ENCODE measurements around the gene ERN1.

Gene ERN1

DNA sequence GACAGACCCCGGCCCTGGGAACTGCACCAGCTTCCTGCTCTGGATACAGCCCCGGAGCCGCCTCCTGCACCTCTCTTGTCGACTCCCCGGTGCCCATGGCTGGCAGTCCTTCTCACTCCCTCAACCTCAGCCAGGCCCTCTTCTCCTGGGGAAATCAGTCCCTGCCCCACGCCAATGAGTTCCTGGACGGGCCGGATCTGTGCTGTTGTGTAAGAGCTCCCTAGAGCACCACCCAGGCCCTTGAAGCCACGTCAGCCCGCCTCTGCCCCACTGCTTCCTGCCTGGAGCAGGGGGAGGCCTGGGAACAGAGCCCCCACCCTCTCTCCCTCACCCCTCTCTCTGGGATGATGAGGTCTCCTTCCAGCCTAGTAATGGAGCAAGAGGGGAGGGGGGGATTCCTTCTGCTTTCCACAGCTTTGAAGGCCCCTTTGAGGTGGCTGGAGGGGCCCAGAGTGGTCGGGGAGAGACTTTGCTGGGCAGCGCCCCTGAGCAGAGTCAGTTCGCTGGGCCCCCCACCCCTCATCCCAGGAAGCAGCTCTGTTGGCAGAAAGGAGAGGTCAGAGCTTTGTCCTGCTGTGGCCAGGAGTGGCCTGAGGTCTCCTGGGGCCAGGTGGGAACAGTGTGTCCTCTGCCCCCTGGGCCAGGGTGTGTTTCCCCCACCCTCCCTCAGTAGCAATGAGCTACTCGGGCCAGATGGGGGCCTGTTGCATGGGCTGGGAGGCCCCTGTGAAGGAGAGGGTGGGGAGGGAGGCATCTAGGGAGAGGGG is 128.0 kb downstream of the ERN1 start:
- no peak for DNase-seq

- DNase-seq: no peak
These were observed 128.8 kb downstream of the ERN1 start for GRCh38 chr17:64001091-64001579.

DNA sequence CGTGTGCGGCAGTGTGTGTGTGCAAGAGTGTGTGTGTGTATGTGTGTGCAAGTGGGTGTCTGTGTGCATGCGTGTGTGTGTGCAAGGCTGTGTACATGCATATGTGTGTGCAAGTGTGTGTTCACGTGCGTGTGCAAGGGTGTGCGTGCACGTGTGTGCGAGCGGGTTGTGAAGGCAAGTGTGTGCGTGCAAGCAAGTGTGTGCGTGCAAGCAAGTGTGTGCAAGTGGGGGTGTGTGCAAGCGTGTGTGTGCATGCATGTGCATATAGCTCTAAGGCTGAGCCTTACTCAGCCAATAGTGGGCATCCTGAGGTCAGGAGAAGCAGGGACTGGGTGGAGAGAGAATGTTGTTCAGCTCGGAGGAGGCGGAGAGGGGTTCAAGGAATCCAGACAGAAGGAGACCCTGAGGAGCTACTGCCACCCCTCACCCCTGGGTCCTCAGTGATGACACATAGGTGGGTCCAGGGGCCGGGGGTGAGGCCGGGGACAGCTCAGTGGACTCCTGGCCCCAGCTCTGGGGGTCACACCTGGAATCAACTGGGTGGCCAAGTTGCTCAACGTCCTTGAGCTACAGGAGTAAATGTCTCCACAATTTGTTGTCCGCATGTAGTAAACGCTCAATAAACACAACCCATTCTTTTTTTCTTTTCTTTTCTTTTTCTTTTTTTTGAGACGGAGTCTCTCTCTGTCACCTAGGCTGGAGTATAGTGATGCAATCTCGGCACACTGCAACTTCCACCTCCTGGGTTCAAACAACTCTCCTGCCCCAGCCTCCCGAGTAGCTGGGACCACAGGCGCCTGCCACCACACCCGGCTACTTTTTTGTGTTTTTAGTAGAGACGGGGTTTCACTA is 130.0 kb downstream of the ERN1 start:
- peak; percentile 15 for DNase-seq

DNA sequence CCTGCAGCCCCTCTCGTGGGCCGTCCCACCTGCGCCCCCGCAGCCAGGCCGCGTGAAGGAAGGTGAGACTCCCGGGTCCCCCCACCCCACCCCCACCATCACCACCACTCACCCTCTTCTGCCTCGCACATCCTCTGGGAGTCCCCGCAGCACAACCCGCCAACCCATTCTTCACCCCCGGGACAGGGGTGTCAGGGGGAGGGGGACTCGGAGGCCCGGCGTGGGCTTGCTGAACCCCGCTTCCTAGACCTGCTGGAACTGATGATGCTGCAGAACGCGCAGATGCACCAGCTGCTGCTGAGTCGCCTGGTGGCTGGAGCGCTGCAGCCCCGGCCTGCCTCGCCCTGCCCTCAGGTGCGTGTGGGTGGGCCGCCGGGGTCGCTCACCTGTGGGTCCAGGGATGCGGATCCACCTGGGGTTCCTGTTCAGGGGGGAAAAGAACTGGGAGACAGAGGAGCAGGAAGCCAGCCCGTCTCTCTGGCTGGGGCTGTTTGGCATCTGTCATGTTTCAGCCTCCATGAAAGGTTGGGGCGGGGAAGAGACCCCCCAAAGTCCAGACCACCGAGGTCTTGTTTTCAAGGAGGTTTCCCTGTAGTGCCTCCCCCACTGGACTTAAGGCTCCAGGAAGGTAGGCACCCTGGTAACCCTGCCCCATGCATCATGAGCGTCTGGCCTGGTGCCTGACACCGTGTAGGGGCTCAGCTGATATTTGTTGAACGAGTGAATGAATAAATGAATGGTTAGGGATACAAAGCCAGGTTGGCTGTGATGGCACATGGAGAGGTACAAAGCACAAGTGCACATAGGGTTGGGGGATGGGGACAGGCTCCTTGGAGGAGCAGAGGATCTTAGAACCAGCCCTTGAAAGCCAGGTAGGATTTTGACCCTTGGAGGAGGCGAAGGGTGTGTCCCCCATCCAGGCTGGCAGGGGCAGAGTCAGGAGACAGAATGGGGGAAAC is 130.9 kb downstream of the ERN1 start:
- peak; percentile 17 for DNase-seq

DNA sequence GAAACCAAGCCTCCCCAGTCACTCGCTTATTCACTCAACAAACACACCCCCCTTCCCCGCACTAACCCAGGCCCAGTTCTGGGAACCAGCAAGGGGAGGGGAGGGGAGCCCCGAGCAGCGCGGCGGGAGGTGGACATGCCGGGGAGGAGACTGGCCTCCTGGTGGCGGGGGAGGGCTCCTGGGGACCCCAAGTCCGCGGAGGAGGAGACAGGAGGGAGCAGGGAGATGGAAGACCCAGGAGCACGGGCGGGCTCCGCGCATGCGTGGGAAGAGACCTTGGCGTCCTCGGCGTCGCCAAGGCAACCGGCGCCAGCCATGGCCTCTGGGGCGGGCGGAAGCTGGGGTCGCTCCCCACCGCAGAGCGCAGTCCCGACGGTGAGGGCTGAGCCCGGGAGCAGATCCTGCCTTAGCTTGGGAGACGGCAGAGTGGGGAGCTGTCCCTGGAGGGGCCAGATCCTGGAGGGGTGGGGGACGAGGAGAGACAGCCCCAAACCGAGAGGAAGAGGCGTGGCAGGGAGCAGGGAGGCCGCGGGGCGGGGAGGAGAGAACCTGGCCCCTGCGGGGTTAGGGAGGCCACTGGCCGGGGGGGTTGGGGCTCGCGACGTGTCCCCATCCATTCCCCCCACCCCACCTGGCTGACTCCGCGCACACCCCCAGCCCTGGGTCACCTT is 131.8 kb downstream of the ERN1 start, which contains the start of gene PRR29:
Gene PRR29, plus strand, starts transcription at position 302 of the 671 bp plus-strand sequence. Its CDS starts 14 bp downstream, at position 316.
- peak; percentile 84 for DNase-seq

DNA sequence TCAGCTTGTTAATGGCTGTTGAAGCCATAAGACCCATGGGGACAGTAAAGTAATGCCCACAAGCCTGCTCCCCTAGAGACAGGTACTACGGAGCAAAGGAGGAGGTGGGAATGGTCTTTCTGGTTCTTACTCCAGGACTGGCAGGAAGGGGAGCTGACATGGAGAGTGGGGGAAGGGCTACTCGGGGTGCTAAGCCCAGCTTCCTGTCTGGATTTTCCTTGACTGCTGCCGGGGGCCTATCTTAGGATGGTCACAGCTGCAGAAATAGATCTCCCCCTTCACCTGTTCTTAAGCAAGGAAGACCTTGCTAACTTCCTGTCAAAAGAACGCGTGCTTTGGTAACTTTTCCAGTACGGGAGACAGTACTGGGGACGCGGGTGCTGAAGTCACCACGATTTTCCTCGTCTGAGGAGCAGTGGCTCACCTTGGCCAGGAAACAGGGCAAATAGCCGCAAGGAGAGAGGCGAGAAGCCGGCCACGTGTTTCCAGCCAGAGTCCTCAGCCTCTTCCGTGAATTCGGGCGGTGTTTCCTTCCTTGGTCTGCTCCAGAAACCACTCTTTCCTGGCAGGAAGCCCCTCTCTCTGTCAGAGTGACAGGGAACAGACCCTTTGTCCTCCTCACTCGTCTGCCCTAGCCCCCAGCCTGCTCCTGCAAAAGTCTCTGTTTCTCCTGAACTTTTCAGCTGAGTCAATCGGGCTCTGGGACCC is 132.4 kb downstream of the ERN1 start:
- peak; percentile 20 for DNase-seq

GRCh38 chr17:63996430-63997182 is 133.3 kb downstream of the ERN1 start:
- DNase-seq: no peak

GRCh38 chr17:63995626-63996025 is 134.3 kb downstream of the ERN1 start:
- no peak for DNase-seq

DNA sequence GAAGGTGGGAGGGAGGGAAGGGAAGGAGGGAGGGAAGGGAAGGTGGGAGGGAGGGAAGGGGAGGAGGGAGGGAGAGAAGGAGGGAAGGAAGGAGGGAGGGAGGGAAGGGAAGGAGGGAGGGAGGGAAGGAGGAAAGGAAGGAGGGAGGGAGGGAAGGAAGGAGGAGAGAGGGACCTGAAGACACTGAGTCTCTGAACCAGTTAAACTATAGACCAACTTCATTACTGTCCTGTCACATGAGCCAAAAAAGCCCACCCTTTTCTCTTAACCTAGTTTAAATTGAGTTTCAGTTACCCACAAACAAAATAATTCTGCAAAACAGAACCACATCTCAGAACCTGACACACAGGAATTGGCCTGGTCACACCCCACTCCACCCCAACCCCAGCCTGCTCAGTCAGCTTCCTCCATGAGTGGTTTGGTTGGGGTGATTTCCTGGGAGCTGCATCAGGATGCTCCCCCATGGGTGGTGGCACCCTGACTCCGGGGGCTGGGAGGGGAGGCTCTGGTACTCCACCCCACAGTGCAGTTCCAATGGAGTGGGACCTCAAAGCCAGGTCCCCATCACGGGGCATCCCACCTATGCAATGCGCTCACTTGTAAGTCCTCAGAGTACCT is 136.5 kb downstream of the ERN1 start:
- no peak for DNase-seq

- no peak for DNase-seq
These were observed 138.3 kb downstream of the ERN1 start for GRCh38 chr17:63991611-63992010.

- DNase-seq: peak; percentile 49
These were observed 140.2 kb downstream of the ERN1 start for GRCh38 chr17:63989622-63990345.
